ENCODE measurements around the gene DRC1.

DNA sequence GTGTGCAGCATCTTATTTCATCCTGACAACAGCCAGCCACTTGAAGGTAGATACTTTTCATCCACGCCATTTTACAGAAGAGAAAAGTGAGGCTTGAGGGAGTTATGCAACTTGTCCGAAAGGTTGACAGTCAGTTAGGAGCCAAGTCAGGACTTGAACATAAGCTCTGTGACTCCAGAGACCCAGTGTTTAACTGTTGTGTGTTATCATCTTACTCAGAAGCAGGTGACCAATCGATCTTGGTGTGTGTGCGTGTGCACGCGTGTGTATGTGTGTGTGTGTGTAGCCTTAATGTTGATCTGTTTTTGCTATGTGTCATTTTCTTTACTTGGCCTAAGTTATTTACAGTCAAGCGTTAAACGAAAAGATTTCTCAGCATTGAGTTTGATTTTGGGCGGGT lies 22.0 kb downstream of the DRC1 start:
- TF ChIP-seq, protein P1, sequence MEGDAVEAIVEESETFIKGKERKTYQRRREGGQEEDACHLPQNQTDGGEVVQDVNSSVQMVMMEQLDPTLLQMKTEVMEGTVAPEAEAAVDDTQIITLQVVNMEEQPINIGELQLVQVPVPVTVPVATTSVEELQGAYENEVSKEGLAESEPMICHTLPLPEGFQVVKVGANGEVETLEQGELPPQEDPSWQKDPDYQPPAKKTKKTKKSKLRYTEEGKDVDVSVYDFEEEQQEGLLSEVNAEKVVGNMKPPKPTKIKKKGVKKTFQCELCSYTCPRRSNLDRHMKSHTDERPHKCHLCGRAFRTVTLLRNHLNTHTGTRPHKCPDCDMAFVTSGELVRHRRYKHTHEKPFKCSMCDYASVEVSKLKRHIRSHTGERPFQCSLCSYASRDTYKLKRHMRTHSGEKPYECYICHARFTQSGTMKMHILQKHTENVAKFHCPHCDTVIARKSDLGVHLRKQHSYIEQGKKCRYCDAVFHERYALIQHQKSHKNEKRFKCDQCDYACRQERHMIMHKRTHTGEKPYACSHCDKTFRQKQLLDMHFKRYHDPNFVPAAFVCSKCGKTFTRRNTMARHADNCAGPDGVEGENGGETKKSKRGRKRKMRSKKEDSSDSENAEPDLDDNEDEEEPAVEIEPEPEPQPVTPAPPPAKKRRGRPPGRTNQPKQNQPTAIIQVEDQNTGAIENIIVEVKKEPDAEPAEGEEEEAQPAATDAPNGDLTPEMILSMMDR (IDR thresholded peaks at IDR 0.05) = no peak
- no peak for TF ChIP-seq POLR2A (IDR thresholded peaks at IDR 0.05)

Measured in lower leg skin (tissue), 3 donors.